DOHH2 (cell line): ENCODE results near the gene MOB2.

Experiments
- EZH2phosphoT487 ChIP-seq: fragments of 200-600 bp; sonication (generic); IDR thresholded peaks from 2 replicates; pipeline ENCODE4 v1.6.1; 2017; ENCODE audit warnings: borderline replicate concordance, mild to moderate bottlenecking, antibody characterized with exemption, low read length, moderate library complexity, mixed read lengths
- TF ChIP-seq, protein P1 (sequence below): fragments of 200-600 bp; sonication (generic); IDR thresholded peaks from one replicate; pipeline ENCODE4 v1.5.1; 2014; ENCODE audit warnings: antibody characterized with exemption, mild to moderate bottlenecking, low read depth, low read length; ENCODE audit not compliant: poor library complexity, severe bottlenecking

DNA sequence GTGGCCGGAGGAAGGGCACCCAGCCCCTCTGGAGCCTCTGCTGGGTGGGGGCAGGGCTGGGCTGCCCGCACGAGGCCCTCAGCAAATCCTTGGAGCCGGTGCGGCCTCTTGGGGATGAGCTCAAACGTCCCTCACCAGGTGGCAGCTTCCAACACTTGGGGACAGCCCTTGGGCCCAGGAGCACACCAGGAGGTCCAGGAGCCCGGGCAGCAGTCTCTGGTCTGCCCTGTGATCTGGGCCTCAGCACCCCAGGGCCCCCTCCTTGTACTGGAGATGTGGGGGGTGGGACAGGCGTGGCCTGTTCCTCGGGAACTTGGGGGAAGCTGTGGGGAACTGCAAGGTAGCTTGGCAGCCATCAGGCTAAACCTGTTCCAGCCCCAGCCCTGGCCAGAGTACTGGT is 40.0 kb downstream of the MOB2 start:
- TF ChIP-seq, protein P1, sequence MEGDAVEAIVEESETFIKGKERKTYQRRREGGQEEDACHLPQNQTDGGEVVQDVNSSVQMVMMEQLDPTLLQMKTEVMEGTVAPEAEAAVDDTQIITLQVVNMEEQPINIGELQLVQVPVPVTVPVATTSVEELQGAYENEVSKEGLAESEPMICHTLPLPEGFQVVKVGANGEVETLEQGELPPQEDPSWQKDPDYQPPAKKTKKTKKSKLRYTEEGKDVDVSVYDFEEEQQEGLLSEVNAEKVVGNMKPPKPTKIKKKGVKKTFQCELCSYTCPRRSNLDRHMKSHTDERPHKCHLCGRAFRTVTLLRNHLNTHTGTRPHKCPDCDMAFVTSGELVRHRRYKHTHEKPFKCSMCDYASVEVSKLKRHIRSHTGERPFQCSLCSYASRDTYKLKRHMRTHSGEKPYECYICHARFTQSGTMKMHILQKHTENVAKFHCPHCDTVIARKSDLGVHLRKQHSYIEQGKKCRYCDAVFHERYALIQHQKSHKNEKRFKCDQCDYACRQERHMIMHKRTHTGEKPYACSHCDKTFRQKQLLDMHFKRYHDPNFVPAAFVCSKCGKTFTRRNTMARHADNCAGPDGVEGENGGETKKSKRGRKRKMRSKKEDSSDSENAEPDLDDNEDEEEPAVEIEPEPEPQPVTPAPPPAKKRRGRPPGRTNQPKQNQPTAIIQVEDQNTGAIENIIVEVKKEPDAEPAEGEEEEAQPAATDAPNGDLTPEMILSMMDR: no peak
- TF ChIP-seq EZH2phosphoT487: no peak
